Right ventricle myocardium inferior (tissue), 1 donor: ENCODE measurements around the gene COL11A2. TPM values are rescaled to one million over a fixed set of nuclear protein-coding genes. Genes with fewer than 3 reads are reported as not detected.
A peak's percentile ranks its signal among the peaks of the same experiment; 100 is the strongest.

Source experiments
- ATAC-seq: fragments of 200-7000 bp; cut with Tn5 transposase; one replicate; pipeline ENCODE4 v1.9.1; 2020; ENCODE audit warnings: mild to moderate bottlenecking, moderate library complexity
- DNase-seq: peaks from one replicate; pipeline ENCODE4 v3.0.0; 2021; ENCODE audit errors: missing footprints
- intact Hi-C: fragments of 100-400 bp; cut with DNase I; formaldehyde crosslinking; loops from one replicate; pipeline ENCODE4 v1.11.0; 2022
- total RNA-seq: library from RNA; stranded (reverse); fragmentation: NEBNext Ultra II Directional; extraction: Animal tissue kit (Norgen Biotek cat#: 25700); gene quantifications from one replicate; pipeline ENCODE4 v1.2.1, GENCODE V29; 2021
- donor health status: DM: no; HTN: yes; CAD: no; lungs with severe emphysema.

Gene COL11A2
- total RNA-seq, 1 donor from 2014 or later: 1.1 TPM

- DNase-seq: peak; percentile 97
- intact Hi-C loops: loop anchor here (2.0 to 10.0 kb wide), 2 partner anchors 40 to 1014 kb away; partner anchors contain the start of genes GPSM3 and PBX2
- ATAC-seq: peak; percentile 84
Measured at GRCh38 chr6:33208091-33208967, 16.1 kb upstream of the COL11A2 start, which contains the start of gene RING1. RING1 (plus strand) TSS chr6:33208500; CDS start chr6:33208823, 323 bp downstream.

- intact Hi-C loops: loop anchor here (2.0 to 10.0 kb wide), 2 partner anchors 41 to 1013 kb away; partner anchors contain the start of genes GPSM3 and PBX2
- DNase-seq (no peak), ATAC-seq (peak; percentile 26)
Measured at GRCh38 chr6:33207552-33208090, 15.4 kb upstream of the COL11A2 start.

- intact Hi-C loops: loop anchor here (10.0 kb wide), 1 partner anchor 1012 kb away; the partner anchor contains the start of genes GPSM3 and PBX2
- no peak for ATAC-seq
- no peak for DNase-seq
Measured at GRCh38 chr6:33206864-33207551, 14.7 kb upstream of the COL11A2 start.

GRCh38 chr6:33206027-33206863 lies 14.0 kb upstream of the COL11A2 start:
- ATAC-seq (no peak), DNase-seq (no peak)
- intact Hi-C loops: loop anchor here (10.0 kb wide), 1 partner anchor 1011 kb away; the partner anchor contains the start of genes GPSM3 and PBX2

GRCh38 chr6:33205191-33206026 lies 13.1 kb upstream of the COL11A2 start:
- ATAC-seq (no peak), DNase-seq (no peak)
- intact Hi-C loops: loop anchor here (10.0 kb wide), 1 partner anchor 1011 kb away; the partner anchor contains the start of genes GPSM3 and PBX2

GRCh38 chr6:33204415-33205190 lies 12.3 kb upstream of the COL11A2 start, which contains the start of gene HSD17B8:
HSD17B8 (plus strand) TSS chr6:33204655; CDS start chr6:33204669, 14 bp downstream.
- intact Hi-C loops: loop anchor here (5.0 to 10.0 kb wide), 2 partner anchors 232 to 1010 kb away; partner anchors contain the start of genes GPSM3 and PBX2
- DNase-seq (peak; percentile 98), ATAC-seq (peak; percentile 73)

GRCh38 chr6:33204165-33204414 lies 11.8 kb upstream of the COL11A2 start:
- ATAC-seq: no peak
- intact Hi-C loops: loop anchor here (5.0 to 10.0 kb wide), 2 partner anchors 232 to 1009 kb away; partner anchors contain the start of genes GPSM3 and PBX2
- DNase-seq: no peak

- intact Hi-C loops: loop anchor here (5.0 to 10.0 kb wide), 2 partner anchors 231 to 1009 kb away; partner anchors contain the start of genes GPSM3 and PBX2
- no peak for ATAC-seq
- no peak for DNase-seq
Measured at GRCh38 chr6:33203443-33204164, 11.3 kb upstream of the COL11A2 start.

- ATAC-seq: no peak
- no peak for DNase-seq
- intact Hi-C loops: loop anchor here (5.0 to 10.0 kb wide), 2 partner anchors 230 to 1008 kb away; partner anchors contain the start of genes GPSM3 and PBX2
Measured at GRCh38 chr6:33202799-33203198, 10.5 kb upstream of the COL11A2 start.

- intact Hi-C loops: loop anchor here (2.0 to 10.0 kb wide), 3 partner anchors 47 to 1007 kb away; partner anchors contain the start of genes GPSM3 and PBX2
- DNase-seq (no peak), ATAC-seq (no peak)
Measured at GRCh38 chr6:33201935-33202334, 9.7 kb upstream of the COL11A2 start.

- DNase-seq (no peak), ATAC-seq (peak; percentile 0)
- intact Hi-C loops: loop anchor here (2.0 to 10.0 kb wide), 3 partner anchors 48 to 1006 kb away; partner anchors contain the start of genes GPSM3 and PBX2
Measured at GRCh38 chr6:33201147-33201545, 8.9 kb upstream of the COL11A2 start.

GRCh38 chr6:33200219-33201146 lies 8.2 kb upstream of the COL11A2 start, which contains the start of the genes RXRB and SLC39A7:
RXRB (minus strand) TSS chr6:33200665; CDS start chr6:33200476, 189 bp downstream.
SLC39A7 (plus strand) TSS chr6:33200867; CDS start chr6:33201246, 379 bp downstream.
- intact Hi-C loops: loop anchor here (2.0 to 10.0 kb wide), 3 partner anchors 48 to 1006 kb away; partner anchors contain the start of genes GPSM3 and PBX2
- DNase-seq (peak; percentile 100), ATAC-seq (peak; percentile 89)

GRCh38 chr6:33199687-33200218 lies 7.5 kb upstream of the COL11A2 start:
- peak; percentile 89 for DNase-seq
- ATAC-seq: peak; percentile 41
- intact Hi-C loops: loop anchor here (2.0 to 10.0 kb wide), 3 partner anchors 49 to 1005 kb away; partner anchors contain the start of genes GPSM3 and PBX2
